K562 (cell line): ENCODE measurements around the gene JAM2. TPM values are rescaled to one million over a fixed set of nuclear protein-coding genes. Genes with fewer than 3 reads are reported as not detected.

Experiments used
- polyA plus RNA-seq, 8 experiments: library from polyadenylated mRNA; depleted of rRNA in 4 of 8; stranded (reverse) in 5 of 8; unstranded in 3 of 8; fragments of >200 nt; fragmentation: Nextera tagmentation in 2 of 8; fragmentation: Illumina TruSeq in 1 of 8; extraction: Ambion mirVana in 2 of 8; extraction: Trizol in 1 of 8; gene quantifications; 2 replicates each; pipeline versions ENCODE4 v1.2.1 to v1.2.3, GENCODE V29; 2011 to 2014; ENCODE audit warnings: inconsistent platforms in 1 of 8, missing spikeins in 1 of 8
- total RNA-seq, 7 experiments: library from RNA; depleted of rRNA in 6 of 7; stranded (reverse); fragments of >200 nt in 6 of 7; fragmentation: Illumina TruSeq in 2 of 7; extraction: Trizol in 2 of 7; gene quantifications; 2 replicates each; pipeline versions ENCODE4 v1.2.1 to v1.2.3, GENCODE V29; 2011 to 2021; ENCODE audit warnings: low replicate concordance in 1 of 7

Gene JAM2
- total and polyA plus RNA-seq, 9 of the 15 experiments (the other 6 are each of a cell fraction or from before 2014, with no cell fraction given) = 0.03 to 0.08 (median 0.07) TPM; not detected in 6

Other genes starting within 250 kb of the JAM2 start
- gene MRPL39, start 31.8 kb upstream of the JAM2 start, total RNA-seq (2014; rRNA removed) = 72.5 and 105 TPM in 2 replicates
- 105 and 114 TPM in 2 replicates for gene MRPL39, start 31.8 kb upstream of the JAM2 start, total RNA-seq (2014; rRNA removed; fragmentation: Illumina TruSeq; extraction: Trizol)
- 94.2 and 109 TPM in 2 replicates for gene MRPL39, start 31.8 kb upstream of the JAM2 start, total RNA-seq (2015; rRNA removed; fragmentation: Illumina TruSeq; extraction: Trizol)
- 65.4 and 71.7 TPM in 2 replicates for gene MRPL39, start 31.8 kb upstream of the JAM2 start, total RNA-seq (2021)
- 68.1 and 99.0 TPM in 2 replicates for gene MRPL39, start 31.8 kb upstream of the JAM2 start, polyA plus RNA-seq (2011; rRNA removed)
- 84.8 and 95.9 TPM in 2 replicates for gene MRPL39, start 31.8 kb upstream of the JAM2 start, polyA plus RNA-seq (2014; fragmentation: Illumina TruSeq; extraction: Trizol)
- 100 to 1,000 TPM; 234 to 247 TPM for gene MRPL39, start 31.8 kb upstream of the JAM2 start, polyA plus RNA-seq (2014; fragmentation: Nextera tagmentation; extraction: Ambion mirVana)
- 94.8 and 109 TPM in 2 replicates for gene MRPL39, start 31.8 kb upstream of the JAM2 start, polyA plus RNA-seq (2014; rRNA removed)
- 230 and 242 TPM in 2 replicates for gene ATP5PF, start 95.6 kb downstream of the JAM2 start, total RNA-seq (2014; rRNA removed)
- gene ATP5PF, start 95.6 kb downstream of the JAM2 start, total RNA-seq (2014; rRNA removed; fragmentation: Illumina TruSeq; extraction: Trizol) = 324 and 371 TPM in 2 replicates
- gene ATP5PF, start 95.6 kb downstream of the JAM2 start, total RNA-seq (2015; rRNA removed; fragmentation: Illumina TruSeq; extraction: Trizol) = 343 and 391 TPM in 2 replicates
- 285 and 295 TPM in 2 replicates for gene ATP5PF, start 95.6 kb downstream of the JAM2 start, total RNA-seq (2021)
- gene ATP5PF, start 95.6 kb downstream of the JAM2 start, polyA plus RNA-seq (2011; rRNA removed) = 363 and 533 TPM in 2 replicates
- 784 and 1,131 TPM in 2 replicates for gene ATP5PF, start 95.6 kb downstream of the JAM2 start, polyA plus RNA-seq (2014; fragmentation: Illumina TruSeq; extraction: Trizol)
- gene ATP5PF, start 95.6 kb downstream of the JAM2 start, polyA plus RNA-seq (2014; fragmentation: Nextera tagmentation; extraction: Ambion mirVana) = 1,000 to 10,000 TPM; 2,105 to 2,488 TPM
- 907 and 928 TPM in 2 replicates for gene ATP5PF, start 95.6 kb downstream of the JAM2 start, polyA plus RNA-seq (2014; rRNA removed)
- 16.3 and 17.7 TPM in 2 replicates for gene GABPA, start 95.7 kb downstream of the JAM2 start, total RNA-seq (2014; rRNA removed)
- 26.1 and 30.3 TPM in 2 replicates for gene GABPA, start 95.7 kb downstream of the JAM2 start, total RNA-seq (2014; rRNA removed; fragmentation: Illumina TruSeq; extraction: Trizol)
- 22.4 and 24.6 TPM in 2 replicates for gene GABPA, start 95.7 kb downstream of the JAM2 start, total RNA-seq (2015; rRNA removed; fragmentation: Illumina TruSeq; extraction: Trizol)
- gene GABPA, start 95.7 kb downstream of the JAM2 start, total RNA-seq (2021) = 24.8 and 26.8 TPM in 2 replicates
- 26.2 and 35.7 TPM in 2 replicates for gene GABPA, start 95.7 kb downstream of the JAM2 start, polyA plus RNA-seq (2011; rRNA removed)
- 20.6 and 22.8 TPM in 2 replicates for gene GABPA, start 95.7 kb downstream of the JAM2 start, polyA plus RNA-seq (2014; fragmentation: Illumina TruSeq; extraction: Trizol)
- 10 to 100 TPM in 1 of 2 experiments, 1 to 10 TPM in 1; 8.9 to 13.2 TPM for gene GABPA, start 95.7 kb downstream of the JAM2 start, polyA plus RNA-seq (2014; fragmentation: Nextera tagmentation; extraction: Ambion mirVana)
- 19.6 and 20.0 TPM in 2 replicates for gene GABPA, start 95.7 kb downstream of the JAM2 start, polyA plus RNA-seq (2014; rRNA removed)